HG03139 (cell line): ENCODE measurements around the gene NFKBIB.

Experiments used
- ATAC-seq: cut with Tn5 transposase; IDR thresholded peaks from one replicate; pipeline ENCODE4 v1.9.1; 2021; ENCODE audit not compliant: unreplicated experiment

NFKBIB gene

DNA sequence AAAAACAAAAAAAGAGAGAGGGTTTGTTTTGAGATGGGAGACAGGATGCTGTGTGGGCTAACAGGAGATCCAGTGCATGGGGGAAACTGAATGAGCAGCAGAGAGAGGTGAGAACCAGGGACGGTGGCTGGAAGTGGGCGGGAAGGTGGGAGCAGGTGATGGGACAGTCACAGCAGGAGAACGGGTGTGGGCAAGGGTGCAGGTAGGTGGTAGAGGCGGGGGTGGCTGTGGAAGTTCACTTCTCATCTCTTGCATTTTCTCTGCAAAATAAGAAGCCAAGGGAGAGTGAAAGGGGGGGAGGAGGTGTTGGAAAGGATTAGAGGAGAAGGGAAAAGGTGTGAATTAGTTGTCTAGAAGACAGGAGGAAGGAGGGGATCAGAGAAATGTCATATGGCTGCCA, 53.9 kb downstream of the NFKBIB start:
- ATAC-seq = no peak

DNA sequence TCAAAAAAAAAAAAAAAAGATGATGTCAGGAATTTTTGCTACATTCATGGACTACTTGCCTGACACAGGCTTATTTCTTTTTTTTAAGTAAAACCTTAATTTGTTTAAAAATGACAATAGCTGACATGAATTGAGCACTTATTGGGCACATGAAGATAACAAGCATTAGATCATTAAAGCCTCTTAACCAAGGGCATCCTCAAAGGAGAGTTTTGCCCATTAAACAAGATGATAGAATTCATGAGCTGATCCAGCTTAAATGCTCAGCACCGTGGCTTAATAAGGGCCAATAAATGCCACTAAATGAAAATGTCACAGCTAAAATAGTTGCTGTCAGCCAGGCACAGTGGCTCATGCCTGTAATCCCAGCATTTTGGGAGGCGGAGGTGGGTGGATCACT, 56.5 kb downstream of the NFKBIB start:
- ATAC-seq = no peak

GRCh38 chr19:38958301-38958700, 58.5 kb downstream of the NFKBIB start:
- ATAC-seq = no peak
